Measurements from ENCODE around the gene KCTD11. TPM values are rescaled to one million over a fixed set of nuclear protein-coding genes. Genes with fewer than 3 reads are reported as not detected.

Gene KCTD11
- total and polyA plus RNA-seq, 2 of the 13 experiments (the other 11 are each of a cell fraction or from before 2014, with no cell fraction given) = 1.6 to 2.6 TPM

GRCh38 chr17:7351665-7352502, at the start of gene KCTD11 (continued):
- TF ChIP-seq ZBTB10 (CRISPR knock-in tag; IDR thresholded peaks at IDR 0.05; ENCODE audit: borderline replicate concordance) (peak; percentile 26; the same call in 1 of the 2 replicates), PAWR (CRISPR knock-in tag; IDR thresholded peaks at IDR 0.05; ENCODE audit: borderline replicate concordance) (no peak), ZNF34 (CRISPR knock-in tag; IDR thresholded peaks at IDR 0.05; ENCODE audit: borderline replicate concordance) (no peak), ZNF557 (CRISPR knock-in tag; IDR thresholded peaks at IDR 0.05) (peak; percentile 51; the same call in 1 of the 2 replicates), AGO2 (optimal IDR thresholded peaks at IDR 0.05; ENCODE audit: low read depth, low read length) (no peak), KLF9 (CRISPR knock-in tag; IDR thresholded peaks at IDR 0.05; ENCODE audit: low read depth) (peak; percentile 38; the same call in 1 of the 2 replicates), ZNF546 (CRISPR knock-in tag; conservative IDR thresholded peaks at IDR 0.05) (peak; percentile 49; the same call in 1 of the 2 replicates), ZBTB2 (CRISPR knock-in tag; IDR thresholded peaks at IDR 0.05; ENCODE audit: low read depth) (peak; percentile 86; the same call in 1 of the 2 replicates), ZNF792 (CRISPR knock-in tag; IDR thresholded peaks at IDR 0.05) (peak; percentile 42), IRF2 (CRISPR knock-in tag; IDR thresholded peaks at IDR 0.05) (peak; percentile 42; the same call in 1 of the 2 replicates), RXRB (CRISPR knock-in tag; IDR thresholded peaks at IDR 0.05; ENCODE audit: borderline replicate concordance) (peak; percentile 26; the same call in 1 of the 2 replicates), RARA (CRISPR knock-in tag; IDR thresholded peaks at IDR 0.05) (peak; percentile 54), EEA1 (CRISPR knock-in tag; IDR thresholded peaks at IDR 0.05; ENCODE audit: borderline replicate concordance) (0 out of 2 replicates have a peak, but pooled peaks have one; percentile 20), KLF16 (CRISPR knock-in tag; IDR thresholded peaks at IDR 0.05) (peak in 1 of 2 experiments; percentile 59; a peak in 2 of 4 replicates), ELF1 (CRISPR knock-in tag; IDR thresholded peaks at IDR 0.05) (peak; percentile 73), HMG20A (CRISPR knock-in tag; IDR thresholded peaks at IDR 0.05; ENCODE audit: borderline replicate concordance) (no peak), MYNN (CRISPR knock-in tag; IDR thresholded peaks at IDR 0.05; ENCODE audit: low read depth) (peak; percentile 26; the same call in 1 of the 2 replicates), ZNF543 (CRISPR knock-in tag; IDR thresholded peaks at IDR 0.05) (no peak), ZNF782 (CRISPR knock-in tag; IDR thresholded peaks at IDR 0.05; ENCODE audit: borderline replicate concordance) (no peak), CHD4 (IDR thresholded peaks at IDR 0.05; ENCODE audit: borderline replicate concordance, low read length) (no peak), ZMYM4 (CRISPR knock-in tag; IDR thresholded peaks at IDR 0.05) (no peak; the same call in 1 of the 2 replicates), ZNF777 (CRISPR knock-in tag; IDR thresholded peaks at IDR 0.05) (peak; percentile 81), ZNF263 (CRISPR knock-in tag; IDR thresholded peaks at IDR 0.05) (peak; percentile 51; the same call in 1 of the 2 replicates), ZNF235 (CRISPR knock-in tag; IDR thresholded peaks at IDR 0.05; ENCODE audit: borderline replicate concordance) (peak; percentile 81; the same call in 1 of the 2 replicates), SRF (IDR thresholded peaks at IDR 0.05; ENCODE audit: low read depth, low read length) (no peak), MAZ (IDR thresholded peaks at IDR 0.05; ENCODE audit: borderline replicate concordance, low read depth, low read length) (peak; percentile 78), MAZ (CRISPR knock-in tag; IDR thresholded peaks at IDR 0.05; ENCODE audit: low read depth) (no peak), ZNF331 (CRISPR knock-in tag; IDR thresholded peaks at IDR 0.05) (peak; percentile 50; the same call in 1 of the 2 replicates)
